ENCODE measurements around the gene TBCK.

The TBCK gene

GRCh38 chr4:106080376-106080775 is 235.6 kb downstream of the TBCK start:
- DNase-seq (ENCODE audit: low read depth) = no peak
- no peak overlapping the region for H3K4me3 ChIP-seq (ENCODE audit: low read depth, low read length)

- H3K4me3 ChIP-seq (ENCODE audit: low read depth, low read length) = no peak overlapping the region
- no peak for DNase-seq (ENCODE audit: low read depth)
Observed at GRCh38 chr4:106079616-106080015, 236.4 kb downstream of the TBCK start.

- H3K4me3 ChIP-seq (ENCODE audit: low read depth, low read length) = no peak overlapping the region
- DNase-seq (ENCODE audit: low read depth) = no peak
Observed at GRCh38 chr4:106065018-106065417, 251.0 kb downstream of the TBCK start.

- no peak for DNase-seq (ENCODE audit: low read depth)
- no peak overlapping the region for H3K4me3 ChIP-seq (ENCODE audit: low read depth, low read length)
Observed at GRCh38 chr4:106063009-106063408, 253.0 kb downstream of the TBCK start.

GRCh38 chr4:106062452-106062875 is 253.5 kb downstream of the TBCK start:
- no peak overlapping the region for H3K4me3 ChIP-seq (ENCODE audit: low read depth, low read length)
- DNase-seq (ENCODE audit: low read depth) = peak; percentile 82

GRCh38 chr4:106058921-106059320 is 257.1 kb downstream of the TBCK start:
- no peak for DNase-seq (ENCODE audit: low read depth)
- H3K4me3 ChIP-seq (ENCODE audit: low read depth, low read length) = no peak overlapping the region

- no peak for DNase-seq (ENCODE audit: low read depth)
- H3K4me3 ChIP-seq (ENCODE audit: low read depth, low read length) = no peak overlapping the region
Observed at GRCh38 chr4:106056914-106057313, 259.1 kb downstream of the TBCK start.

GRCh38 chr4:106051514-106051913 is 264.5 kb downstream of the TBCK start:
- H3K4me3 ChIP-seq (ENCODE audit: low read depth, low read length) = no peak overlapping the region
- no peak for DNase-seq (ENCODE audit: low read depth)

GRCh38 chr4:106049490-106049889 is 266.5 kb downstream of the TBCK start:
- no peak overlapping the region for H3K4me3 ChIP-seq (ENCODE audit: low read depth, low read length)
- no peak for DNase-seq (ENCODE audit: low read depth)

- DNase-seq (ENCODE audit: low read depth) = no peak
- H3K4me3 ChIP-seq (ENCODE audit: low read depth, low read length) = no peak overlapping the region
Observed at GRCh38 chr4:106048250-106048971, 267.6 kb downstream of the TBCK start.

GRCh38 chr4:106046083-106046482 is 269.9 kb downstream of the TBCK start:
- H3K4me3 ChIP-seq (ENCODE audit: low read depth, low read length) = no peak overlapping the region
- DNase-seq (ENCODE audit: low read depth) = no peak

GRCh38 chr4:106041294-106042002 is 274.6 kb downstream of the TBCK start:
- no peak overlapping the region for H3K4me3 ChIP-seq (ENCODE audit: low read depth, low read length)
- DNase-seq (ENCODE audit: low read depth) = no peak

GRCh38 chr4:106039796-106040195 is 276.2 kb downstream of the TBCK start:
- no peak overlapping the region for H3K4me3 ChIP-seq (ENCODE audit: low read depth, low read length)
- no peak for DNase-seq (ENCODE audit: low read depth)

- no peak overlapping the region for H3K4me3 ChIP-seq (ENCODE audit: low read depth, low read length)
- DNase-seq (ENCODE audit: low read depth) = no peak
Observed at GRCh38 chr4:106038908-106039307, 277.1 kb downstream of the TBCK start.

- DNase-seq (ENCODE audit: low read depth) = no peak
- no peak overlapping the region for H3K4me3 ChIP-seq (ENCODE audit: low read depth, low read length)
Observed at GRCh38 chr4:106038012-106038411, 278.0 kb downstream of the TBCK start.

- no peak overlapping the region for H3K4me3 ChIP-seq (ENCODE audit: low read depth, low read length)
- DNase-seq (ENCODE audit: low read depth) = no peak
Observed at GRCh38 chr4:106036848-106037247, 279.2 kb downstream of the TBCK start.

GRCh38 chr4:106036334-106036733 is 279.7 kb downstream of the TBCK start:
- no peak overlapping the region for H3K4me3 ChIP-seq (ENCODE audit: low read depth, low read length)

GRCh38 chr4:106035204-106035603 is 280.8 kb downstream of the TBCK start:
- no peak for DNase-seq (ENCODE audit: low read depth)
- no peak overlapping the region for H3K4me3 ChIP-seq (ENCODE audit: low read depth, low read length)

More at GRCh38 chr4:106036334-106036733, 279.7 kb downstream of the TBCK start:
- no peak for DNase-seq (ENCODE audit: low read depth)

- no peak for DNase-seq (ENCODE audit: low read depth)
- no peak overlapping the region for H3K4me3 ChIP-seq (ENCODE audit: low read depth, low read length)
Observed at GRCh38 chr4:106034751-106035150, 281.3 kb downstream of the TBCK start.

- no peak for DNase-seq (ENCODE audit: low read depth)
- H3K4me3 ChIP-seq (ENCODE audit: low read depth, low read length) = no peak overlapping the region
Observed at GRCh38 chr4:106034220-106034619, 281.8 kb downstream of the TBCK start.

- DNase-seq (ENCODE audit: low read depth) = no peak
- no peak overlapping the region for H3K4me3 ChIP-seq (ENCODE audit: low read depth, low read length)
Observed at GRCh38 chr4:106033469-106033868, 282.5 kb downstream of the TBCK start.
